ENCODE data around the gene SMOC1.

The SMOC1 gene

DNA sequence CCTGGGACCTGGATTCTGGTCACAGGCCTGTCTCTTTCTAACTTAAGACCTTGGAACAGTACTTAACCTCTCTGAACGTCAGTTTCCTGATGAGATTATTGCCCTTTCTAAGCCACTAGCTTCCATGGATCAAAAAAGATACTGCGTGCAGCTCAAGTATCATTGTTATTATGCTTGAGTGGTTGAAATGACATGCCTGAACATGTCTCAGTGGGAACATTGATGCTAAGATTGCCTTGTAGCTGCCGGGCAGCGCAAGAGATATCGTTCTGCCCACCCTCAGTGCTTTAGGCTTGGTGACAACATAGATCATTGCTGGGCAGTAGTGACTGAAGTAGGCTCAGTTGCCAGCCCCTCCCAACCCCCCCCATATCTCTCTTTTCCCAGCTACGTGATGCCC is 131.9 kb downstream of the SMOC1 start:
- DNase-seq (ENCODE audit: low spot score) = no peak

GRCh38 chr14:70011708-70012107 is 132.5 kb downstream of the SMOC1 start:
- DNase-seq (ENCODE audit: low spot score) = no peak

GRCh38 chr14:70013271-70013873 is 134.2 kb downstream of the SMOC1 start:
- DNase-seq (ENCODE audit: low spot score) = peak; percentile 49

DNA sequence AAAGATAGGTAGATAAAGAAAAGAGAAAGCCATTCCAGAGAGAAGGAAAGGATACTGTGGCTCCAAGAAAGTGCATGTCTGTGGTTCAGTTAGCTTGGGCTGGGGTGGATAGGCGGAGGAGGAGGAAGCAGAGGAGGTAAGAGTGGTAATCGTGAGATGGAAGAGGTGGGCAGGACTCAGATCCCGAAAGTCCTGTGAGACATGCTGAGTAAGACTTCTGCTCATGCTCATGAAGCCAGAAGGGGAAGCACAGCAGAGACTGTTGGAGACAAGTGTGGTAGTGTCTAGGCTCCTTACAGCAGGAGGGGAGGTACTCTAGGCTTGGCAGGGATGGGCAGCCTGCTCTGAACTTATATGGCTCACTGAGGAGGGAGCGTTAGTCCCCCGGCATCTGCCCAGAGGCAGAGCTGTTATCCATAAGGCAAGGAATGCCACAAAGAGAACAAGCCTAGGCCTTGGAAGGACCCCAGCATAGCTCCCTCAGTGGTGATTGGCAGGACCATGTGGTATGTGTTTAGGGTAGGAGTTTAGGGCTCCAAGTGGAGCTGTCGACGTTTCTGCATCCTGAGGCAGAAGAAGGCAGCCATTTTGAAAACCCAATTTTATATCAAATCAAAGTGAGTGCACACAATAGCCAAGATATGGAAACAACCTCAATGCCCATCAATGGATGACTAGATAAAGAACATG is 135.3 kb downstream of the SMOC1 start:
- DNase-seq (ENCODE audit: low spot score) = no peak

- no peak for DNase-seq (ENCODE audit: low spot score)
These were observed 139.0 kb downstream of the SMOC1 start for GRCh38 chr14:70018230-70018629.

DNA sequence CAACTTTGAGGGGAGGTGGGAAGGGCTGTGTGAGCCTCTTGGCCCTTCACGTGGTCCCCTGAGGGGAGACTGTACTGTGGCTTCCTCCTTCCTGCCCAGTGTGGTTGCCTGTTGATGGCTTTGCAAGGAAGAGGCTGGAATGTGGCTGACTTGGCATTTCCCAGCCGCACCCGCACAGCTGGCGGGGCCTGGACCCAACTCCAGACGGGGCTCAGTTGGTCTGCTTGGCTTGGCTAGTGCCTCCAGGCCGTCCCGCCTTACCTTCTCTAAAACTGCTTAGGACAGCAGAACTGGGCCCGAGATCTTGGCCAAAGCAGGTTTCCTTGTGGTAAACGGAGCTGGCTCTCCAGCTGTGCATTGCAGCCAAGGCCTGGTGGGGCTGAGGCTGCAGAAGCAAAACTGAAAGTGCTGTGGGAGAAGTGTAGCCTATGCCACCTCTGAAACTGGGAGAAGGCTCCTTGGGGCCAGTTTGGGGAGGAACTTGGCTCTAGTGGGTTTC is 139.5 kb downstream of the SMOC1 start:
- no peak for DNase-seq (ENCODE audit: low spot score)

GRCh38 chr14:70019695-70020094 is 140.5 kb downstream of the SMOC1 start:
- DNase-seq (ENCODE audit: low spot score) = no peak

GRCh38 chr14:70020352-70021170 is 141.3 kb downstream of the SMOC1 start:
- no peak for DNase-seq (ENCODE audit: low spot score)

DNA sequence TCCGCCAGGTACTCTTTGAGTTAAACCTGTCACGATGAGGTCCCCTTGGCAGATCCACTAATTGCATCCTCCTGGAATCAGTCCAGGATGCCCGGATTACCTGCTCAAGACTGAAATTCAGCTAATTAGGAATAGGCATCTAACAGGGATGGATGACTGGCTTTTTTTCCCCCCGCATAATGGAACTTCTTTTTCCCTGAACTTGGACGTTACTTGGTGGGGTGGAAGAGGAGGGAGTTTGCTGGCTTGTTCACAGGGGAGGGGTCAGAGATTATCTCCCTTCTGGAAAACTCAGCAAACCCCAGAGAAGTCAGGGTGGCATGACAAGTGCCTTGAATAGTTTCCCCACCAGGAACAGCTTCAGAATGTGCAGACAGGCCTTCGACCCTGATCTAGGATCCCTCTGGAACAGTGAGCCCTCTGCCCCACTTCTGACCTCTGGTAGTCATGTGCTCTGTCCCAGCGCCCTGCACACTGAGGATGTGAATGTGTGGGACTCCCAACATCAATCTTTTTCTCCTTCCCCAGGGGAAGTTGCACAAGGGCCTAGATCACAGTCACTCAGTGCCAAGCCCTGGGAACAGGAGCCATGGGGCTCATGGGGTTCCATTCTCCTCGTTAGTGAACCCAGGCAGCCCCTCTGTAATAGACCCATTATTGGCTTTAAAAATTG is 142.5 kb downstream of the SMOC1 start:
- DNase-seq (ENCODE audit: low spot score) = no peak

- DNase-seq (ENCODE audit: low spot score) = no peak
These were observed 143.7 kb downstream of the SMOC1 start for GRCh38 chr14:70022771-70023445.

DNA sequence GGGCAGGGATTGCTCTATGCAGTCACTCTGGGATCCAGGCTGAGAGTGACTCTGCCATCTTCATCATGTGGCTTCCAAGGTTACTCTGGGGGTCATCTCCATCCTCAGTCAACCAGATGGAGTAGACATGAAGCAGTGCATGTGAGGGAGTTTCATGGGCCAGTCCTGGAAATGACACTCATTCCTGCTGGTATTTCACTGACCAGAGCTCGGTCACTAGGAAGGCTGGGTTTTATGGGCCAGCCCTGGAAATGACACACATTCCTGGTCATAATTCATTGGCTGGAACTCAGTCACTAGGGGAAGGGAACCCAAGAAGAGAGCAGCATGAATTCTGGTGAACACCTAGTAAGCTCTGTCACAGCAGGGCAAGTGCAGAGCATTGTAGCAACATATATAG is 144.7 kb downstream of the SMOC1 start:
- DNase-seq (ENCODE audit: low spot score) = no peak

GRCh38 chr14:70027785-70028428 is 148.7 kb downstream of the SMOC1 start:
- peak; percentile 54 for DNase-seq (ENCODE audit: low spot score)

DNA sequence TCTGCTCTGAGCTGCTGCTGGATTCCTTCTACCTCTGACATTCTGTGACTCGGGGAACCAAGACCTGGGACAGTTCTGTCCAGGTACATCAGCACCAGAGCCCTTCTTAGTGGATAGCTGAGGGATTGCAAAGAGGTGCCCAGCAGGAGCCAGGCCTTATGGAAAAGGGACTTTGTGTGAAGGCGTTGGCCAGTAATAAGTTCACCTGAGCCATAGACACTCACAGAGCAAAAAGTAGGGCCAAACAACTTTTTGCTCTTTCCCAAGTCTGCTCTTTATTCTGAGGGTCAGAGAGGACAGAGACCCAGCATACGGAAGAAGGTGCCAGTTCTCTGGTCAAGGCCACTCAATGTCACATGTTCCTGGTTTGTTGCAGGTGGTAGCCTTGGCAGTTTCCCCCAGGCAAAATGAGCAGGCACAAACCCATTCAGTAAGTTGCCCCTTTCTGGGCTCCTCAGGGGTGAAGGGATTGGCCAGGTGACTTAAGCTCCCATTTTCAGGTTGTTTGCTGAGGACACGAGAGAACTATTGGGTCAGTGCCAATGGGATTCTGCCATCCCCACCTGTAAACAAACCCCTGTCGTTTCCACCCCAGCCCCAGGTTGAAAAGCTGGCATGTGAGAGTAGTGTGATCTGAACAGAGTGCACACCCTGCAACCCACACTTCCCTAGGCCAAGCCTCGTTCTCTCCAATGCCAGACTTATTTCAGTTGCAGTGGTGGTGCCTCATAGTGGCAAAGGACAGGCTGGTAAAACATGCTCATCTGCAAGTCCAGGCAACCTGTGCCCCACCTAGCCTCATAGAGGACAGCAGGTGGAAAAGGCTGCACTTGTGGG is 150.3 kb downstream of the SMOC1 start:
- no peak for DNase-seq (ENCODE audit: low spot score)

DNA sequence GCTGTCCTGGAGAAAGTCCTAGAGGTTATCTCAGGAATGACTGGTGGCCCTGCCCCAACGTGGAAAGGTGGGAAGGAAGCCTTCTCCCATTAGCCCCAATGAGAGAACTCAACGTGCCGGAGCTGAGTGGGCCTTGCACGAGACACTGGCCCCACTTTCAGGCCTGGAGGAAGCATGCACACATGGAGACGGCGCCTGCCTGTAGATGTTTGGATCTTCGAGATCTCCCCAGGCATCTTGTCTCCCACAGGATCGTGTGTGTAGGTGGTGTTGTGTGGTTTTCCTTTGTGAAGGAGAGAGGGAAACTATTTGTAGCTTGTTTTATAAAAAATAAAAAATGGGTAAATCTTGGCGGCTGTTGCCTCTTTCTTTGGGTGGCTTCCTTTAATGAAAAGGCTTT is 152.8 kb downstream of the SMOC1 start:
- no peak for DNase-seq (ENCODE audit: low spot score)

DNA sequence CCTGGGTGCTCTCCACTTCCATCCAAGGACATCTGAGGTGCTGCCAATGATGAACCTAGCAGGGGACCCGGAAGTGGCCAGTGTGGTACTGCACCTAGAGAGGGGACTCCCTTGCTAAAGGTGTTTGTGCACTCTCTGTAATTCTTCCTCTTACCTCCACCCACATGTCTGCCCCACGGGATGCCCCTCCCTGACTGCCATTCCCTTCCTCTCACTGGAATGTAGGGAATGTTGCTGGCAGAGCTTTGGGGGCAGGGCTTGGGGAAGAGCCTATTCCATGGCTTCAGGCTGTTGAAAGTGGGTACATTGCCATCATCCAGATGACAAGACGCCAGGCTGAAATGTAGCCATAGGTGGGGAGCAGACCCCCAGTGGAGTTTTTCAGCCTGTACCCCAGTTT is 153.2 kb downstream of the SMOC1 start:
- DNase-seq (ENCODE audit: low spot score) = no peak

DNA sequence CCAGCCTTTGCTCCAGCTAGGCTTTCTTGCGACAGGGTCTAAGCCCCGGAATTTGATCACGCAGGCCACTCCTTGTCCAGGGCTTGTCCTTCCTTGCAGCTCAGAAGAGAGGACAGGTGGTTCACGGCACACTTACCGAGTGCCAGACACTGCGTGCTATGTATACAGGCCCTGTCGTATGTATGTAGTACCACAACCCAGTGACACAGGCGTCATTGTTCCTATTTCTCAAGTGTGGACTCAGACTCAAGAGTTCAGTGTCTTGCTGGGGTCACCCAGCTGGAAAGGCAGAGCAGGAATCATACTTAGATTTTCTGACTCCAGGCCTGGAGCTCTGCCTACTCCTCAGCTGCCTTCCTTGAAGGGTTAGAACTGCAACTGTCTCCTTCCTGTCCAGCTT is 153.9 kb downstream of the SMOC1 start:
- DNase-seq (ENCODE audit: low spot score) = no peak

DNA sequence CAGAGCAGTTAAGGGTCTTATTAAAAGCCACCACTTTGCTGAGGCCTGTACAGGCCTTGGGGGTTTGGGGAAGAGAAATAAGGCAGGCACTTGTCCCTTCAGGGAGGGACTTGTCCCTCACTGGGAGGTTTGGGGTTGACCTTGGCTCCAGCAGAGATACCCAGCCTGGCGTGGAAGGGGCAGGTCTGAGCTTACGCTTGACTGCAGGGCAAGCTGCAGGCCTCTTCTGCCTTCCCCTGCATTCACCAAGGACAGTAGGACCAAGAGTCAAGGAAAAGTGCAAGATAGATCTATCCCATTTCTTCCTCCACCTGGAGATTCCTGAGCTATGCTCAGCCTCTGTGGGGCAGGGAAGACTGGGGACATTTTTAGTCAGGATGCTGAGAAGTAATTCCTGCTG is 154.3 kb downstream of the SMOC1 start:
- DNase-seq (ENCODE audit: low spot score) = no peak

DNA sequence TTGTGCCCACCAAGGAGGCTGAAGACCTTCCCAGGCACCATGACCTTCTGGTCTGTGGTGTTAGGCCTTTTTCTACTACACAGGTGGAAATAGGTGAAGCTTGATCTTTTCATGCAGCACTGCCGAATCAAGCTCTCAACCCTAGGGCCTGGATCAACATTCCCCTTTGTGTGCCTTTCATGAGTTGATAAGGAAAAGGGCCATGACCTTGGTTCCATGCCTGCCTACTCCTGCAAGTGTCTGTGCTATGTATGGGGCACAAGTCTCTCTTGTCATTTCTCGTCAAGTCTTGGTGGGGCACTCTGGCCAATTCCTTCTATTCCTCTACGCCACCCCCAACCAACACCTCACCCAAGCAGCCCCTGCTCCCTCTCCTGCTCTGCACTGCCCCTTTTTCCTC is 155.0 kb downstream of the SMOC1 start:
- DNase-seq (ENCODE audit: low spot score) = no peak

- DNase-seq (ENCODE audit: low spot score) = no peak
These were observed 157.4 kb downstream of the SMOC1 start for GRCh38 chr14:70036665-70037064.

DNA sequence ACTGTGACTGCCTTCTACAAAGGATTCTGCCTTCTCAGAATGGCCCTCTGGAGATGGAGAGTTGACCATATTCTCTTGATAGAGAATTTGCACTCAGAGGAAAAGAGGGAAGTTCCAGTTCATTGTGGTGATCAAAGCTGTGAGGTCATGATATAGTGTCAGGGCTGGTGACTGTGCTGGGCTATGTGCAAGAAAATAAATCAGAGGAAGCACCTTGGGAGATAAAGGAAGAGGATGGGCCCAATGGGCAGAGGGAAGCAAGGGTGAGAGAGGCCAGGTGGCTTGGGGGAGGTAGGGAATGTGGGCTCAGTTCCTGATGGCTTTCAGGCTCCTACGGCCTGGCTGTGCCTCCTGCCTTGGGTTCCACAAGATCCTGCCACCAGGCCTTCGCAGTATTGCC is 163.8 kb downstream of the SMOC1 start:
- DNase-seq (ENCODE audit: low spot score) = no peak

- DNase-seq (ENCODE audit: low spot score) = no peak
These were observed 166.1 kb downstream of the SMOC1 start for GRCh38 chr14:70045310-70045709.

Measured in NAMALWA (cell line).